GM11168 (cell line): ENCODE results near the gene PPP1R26.

Experiments
- in situ Hi-C: fragments of 300-500 bp; cut with MboI; formaldehyde crosslinking; loops from one replicate; pipeline ENCODE4 v1.12.0; 2022; ENCODE audit warnings: low sequenced_read_pairs; ENCODE audit not compliant: unreplicated experiment

Gene PPP1R26

DNA sequence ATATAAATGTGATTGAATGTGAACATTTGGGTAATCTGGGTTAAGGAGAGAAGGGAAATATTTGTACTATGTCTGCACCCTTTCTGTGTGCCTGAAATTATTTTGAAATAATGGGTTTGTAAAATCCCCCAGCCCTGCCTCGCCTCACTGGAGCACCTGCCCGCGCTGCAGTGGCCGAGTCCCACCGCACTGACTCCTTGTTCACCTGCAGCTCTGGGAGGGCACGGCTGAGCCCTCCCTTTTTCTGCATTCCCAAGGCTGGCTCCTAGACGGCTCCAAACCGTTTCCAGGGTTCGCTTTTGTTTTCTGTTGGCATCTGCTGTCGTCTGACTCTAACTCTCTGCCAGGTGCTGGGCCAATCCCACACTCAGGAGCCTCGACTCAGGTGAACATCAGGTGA is 17.6 kb upstream of the PPP1R26 start:
- in situ Hi-C loops, result no loop called here

DNA sequence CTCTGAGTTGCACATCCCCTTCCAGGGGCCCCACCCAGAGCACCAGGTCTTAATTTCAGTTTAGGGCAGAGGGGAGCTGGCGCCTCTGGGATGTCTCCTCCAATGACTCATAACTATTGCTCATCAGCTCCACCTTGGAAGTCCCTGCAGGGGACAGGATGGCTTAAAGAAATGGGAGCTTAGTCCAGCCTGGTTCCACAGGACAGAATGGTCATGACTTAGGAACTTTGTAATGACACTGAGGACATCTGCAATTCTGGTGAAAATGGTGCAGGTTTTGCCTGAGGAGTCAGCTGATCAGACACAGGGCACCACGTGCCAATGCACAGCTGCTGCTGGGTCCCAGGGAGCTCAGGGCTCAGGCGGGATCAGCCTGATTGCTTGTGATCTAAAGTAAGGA is 16.4 kb upstream of the PPP1R26 start:
- in situ Hi-C loops, result no loop called here

DNA sequence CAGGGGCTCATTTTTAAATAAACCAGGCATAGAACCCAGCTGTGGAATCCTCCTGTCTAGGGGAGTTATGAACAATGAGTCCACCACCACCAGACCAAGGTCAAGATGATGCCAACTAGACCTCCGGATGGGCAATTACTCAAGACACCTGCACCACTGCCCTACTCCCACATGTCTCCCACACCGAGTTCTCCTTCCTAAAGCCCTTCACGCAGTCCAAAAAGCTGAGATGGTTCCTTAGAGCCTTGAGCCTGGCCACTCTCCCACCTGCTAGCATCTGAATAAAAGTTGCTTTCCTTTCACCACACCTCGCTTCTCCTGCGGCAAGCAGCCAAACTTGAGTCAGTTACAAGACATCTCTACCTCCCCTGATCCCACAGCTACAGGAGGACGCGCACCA is 15.4 kb upstream of the PPP1R26 start:
- in situ Hi-C loops, result no loop called here

DNA sequence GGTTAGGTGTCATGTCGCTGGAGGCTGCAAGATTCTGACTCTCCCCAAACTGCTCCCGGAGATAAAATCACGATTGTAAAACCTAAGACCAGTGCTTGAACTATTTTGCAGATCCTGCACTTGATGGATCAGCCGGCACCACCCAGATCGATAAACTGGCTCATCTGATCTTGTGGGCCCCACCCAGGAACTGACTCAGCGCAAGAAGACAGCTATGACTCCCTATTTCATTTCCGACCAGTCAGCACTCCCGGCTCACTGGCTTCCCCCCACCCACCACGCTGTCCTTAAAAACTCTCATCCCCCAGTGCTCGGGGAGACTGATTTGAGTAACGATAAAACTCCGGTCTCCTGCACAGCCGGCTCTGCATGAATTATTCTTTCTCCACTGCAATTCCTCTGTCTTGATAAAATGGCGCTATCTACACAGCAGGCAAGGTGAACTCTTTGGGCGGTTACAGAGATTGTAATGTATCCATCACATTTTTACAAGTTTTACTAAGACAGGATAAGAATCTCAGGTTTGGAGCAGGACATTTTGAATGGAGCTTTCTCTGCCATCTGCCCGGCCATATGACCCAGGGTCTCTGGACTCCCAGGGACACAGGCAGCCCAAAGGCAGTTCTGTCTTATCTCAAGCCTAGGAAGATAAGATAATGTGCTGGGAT is 10.6 kb upstream of the PPP1R26 start:
- in situ Hi-C loops, result no loop called here

DNA sequence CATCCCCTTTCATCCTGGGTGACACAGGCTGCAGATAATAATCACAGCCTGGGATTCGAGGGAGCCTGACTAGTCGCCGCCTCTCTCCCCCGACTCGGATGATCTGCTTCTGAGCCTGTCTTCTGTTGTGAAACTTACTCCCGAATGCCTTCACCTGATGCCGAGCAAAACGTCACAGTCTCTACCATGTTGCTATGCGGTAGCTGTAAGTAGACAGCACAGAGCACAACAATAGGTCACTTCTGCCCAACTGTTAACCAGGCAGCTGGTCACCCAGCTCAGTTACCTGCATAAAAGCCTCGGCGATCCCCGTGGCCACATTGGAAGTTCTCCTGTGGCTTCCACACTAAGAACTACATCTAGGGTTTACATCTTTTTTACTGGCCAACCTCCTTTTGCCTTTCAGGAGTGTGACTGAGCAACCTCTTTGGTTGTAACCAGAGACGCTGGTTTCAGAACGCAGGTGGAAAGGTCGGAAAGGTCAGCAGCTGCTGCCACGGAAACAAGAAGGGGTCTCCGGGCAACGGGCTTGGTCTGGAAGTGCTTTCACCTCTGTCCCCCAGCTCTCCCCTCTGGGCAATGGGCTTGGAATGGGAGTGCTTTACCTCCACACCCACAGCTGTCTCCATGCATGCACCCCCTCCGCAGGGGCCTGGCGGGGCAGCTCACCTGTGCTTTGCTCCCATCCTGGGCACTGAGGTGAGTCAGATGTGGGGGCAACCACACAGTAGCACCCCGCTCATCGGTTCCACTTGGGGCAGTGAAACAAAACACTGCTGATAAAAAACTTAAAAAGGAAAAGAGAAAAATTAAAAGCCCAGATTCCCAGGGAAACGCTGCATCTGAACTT is 7.6 kb upstream of the PPP1R26 start:
- in situ Hi-C loops, result no loop called here

DNA sequence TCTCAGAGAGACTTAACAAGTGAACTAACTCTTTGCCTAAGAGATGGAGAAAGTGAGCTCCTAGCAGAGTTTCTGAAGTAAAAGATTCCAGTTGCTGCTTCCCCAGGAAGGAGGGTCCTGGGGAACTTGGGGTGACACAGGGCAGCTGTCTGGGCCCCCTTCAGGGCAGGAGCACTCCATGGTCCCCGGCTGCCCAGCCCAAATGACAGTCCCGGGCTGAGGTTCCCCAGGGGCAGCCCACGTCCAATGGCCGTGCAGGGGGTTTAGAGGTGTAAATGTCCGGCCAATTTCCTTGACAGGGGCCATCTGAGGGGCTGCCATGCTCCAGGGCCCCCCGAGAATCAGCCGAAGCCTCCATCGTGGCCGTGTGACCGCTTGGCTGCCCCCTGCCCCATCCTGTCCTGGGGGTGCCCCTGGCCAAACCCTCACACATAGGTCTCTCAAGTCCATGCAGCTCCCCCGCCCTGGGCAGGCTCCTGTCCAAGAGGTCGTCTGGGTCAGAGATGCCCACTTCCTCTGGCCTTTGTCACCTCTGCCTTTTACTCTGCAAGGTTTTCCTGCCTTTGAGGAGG is 5.5 kb upstream of the PPP1R26 start:
- in situ Hi-C loops, result no loop called here

DNA sequence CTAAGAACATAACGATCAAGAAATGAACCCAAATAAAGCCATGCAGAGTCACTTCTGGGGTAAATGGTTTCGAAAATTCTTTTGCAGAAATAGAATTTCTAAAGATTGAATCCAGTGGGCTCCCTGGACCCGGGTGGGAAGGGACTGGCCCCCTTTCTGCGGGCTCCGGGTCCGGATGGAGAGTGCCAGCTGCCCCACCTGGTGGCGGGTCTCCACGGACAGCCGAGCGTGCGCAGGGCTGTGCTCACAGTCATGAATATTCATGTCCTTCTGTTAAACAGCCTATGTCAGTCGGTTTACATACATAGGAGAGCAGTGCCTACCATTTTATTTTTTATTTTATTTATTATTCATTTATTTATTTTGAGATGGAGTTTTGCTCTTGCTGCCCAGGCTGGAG is 4.7 kb upstream of the PPP1R26 start:
- in situ Hi-C loops, result no loop called here

DNA sequence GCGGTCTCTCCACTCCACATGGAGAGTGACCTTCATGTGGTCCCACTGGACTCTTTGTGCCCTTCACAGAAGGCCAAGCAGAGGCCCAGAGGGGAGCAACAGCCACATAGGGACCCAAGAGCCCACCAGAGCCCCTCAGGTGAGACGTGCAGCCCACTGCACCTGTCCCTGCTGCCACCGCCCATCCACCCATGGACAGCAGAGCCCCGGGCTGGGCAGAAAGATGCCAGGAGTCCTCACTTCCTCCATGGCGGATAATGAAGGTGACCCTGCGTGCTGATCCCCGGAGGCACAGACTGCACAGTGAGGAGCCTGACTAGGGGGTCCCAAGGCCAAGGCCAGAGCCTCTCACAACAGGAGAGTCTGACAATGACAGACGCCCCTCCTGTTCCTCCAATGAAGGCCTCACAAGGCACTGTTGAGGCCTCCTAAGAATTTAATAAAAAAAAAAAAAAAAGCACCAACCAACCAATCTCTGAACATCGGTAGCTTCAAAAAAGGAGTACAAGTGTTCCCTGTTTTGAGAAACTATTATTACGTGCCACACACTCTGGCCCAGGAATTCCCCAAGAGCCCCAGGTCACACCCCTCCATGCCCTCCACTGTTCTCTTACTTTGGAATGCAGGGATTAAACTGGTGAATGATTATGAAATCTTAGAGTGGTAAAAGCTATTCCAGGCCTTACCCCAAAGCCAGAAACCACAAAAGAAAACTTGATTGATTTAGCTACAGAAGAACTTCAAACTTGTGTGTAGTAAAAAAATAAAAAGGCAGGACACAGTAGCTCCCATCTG is 2.8 kb upstream of the PPP1R26 start:
- in situ Hi-C loops, result no loop called here

DNA sequence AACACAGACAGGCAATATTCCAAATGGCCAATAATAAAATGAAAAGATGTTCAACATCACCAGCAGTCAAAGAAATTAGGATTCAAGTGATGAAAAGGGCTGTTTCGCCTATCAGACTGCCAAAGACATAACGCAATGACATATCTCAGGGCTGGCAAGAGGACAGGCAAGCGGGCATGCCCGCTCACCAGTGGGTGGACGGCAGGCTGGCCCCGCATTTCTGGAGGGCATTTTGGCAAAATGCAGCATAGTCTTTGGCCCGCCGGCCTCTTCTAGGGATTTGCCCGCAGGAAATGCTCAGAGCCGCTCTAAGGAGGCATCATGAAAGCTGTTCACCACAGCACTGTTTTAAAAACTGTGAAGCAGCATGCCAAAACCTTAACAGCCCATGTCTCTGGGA is 1.4 kb upstream of the PPP1R26 start:
- in situ Hi-C loops, result no loop called here

DNA sequence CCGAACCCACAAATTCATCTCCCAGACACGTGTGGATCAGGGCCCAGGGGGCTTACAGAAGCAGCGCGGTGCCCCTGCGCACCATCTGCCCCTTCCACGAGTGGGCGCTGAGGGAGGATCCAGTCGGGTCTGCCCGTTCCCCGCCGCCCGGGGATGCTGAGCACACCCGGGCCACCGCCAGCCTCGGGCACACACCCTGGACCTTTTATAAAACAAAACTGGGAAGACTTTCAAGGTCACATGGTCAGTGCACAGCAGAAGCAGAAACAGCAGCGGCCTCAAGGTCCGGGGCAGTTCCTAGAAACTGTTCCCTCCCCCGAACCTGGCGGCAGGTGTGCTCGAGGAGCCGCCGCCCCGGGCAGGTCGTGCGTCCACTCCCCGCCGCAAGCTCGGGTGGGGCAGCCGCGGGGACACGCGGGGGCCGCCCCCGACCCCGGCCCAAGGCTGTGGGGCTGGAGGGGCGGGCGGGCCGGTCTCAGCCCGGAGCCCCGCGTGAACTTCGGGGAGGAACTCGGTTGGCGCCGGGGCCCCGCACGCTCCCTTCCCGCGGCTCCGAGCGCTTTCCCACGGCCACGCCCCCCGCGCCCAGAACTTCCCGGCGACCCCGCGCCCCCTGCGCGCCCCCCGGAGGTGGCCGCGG is 633 bp upstream of the PPP1R26 start:
- in situ Hi-C loops, result no loop called here

DNA sequence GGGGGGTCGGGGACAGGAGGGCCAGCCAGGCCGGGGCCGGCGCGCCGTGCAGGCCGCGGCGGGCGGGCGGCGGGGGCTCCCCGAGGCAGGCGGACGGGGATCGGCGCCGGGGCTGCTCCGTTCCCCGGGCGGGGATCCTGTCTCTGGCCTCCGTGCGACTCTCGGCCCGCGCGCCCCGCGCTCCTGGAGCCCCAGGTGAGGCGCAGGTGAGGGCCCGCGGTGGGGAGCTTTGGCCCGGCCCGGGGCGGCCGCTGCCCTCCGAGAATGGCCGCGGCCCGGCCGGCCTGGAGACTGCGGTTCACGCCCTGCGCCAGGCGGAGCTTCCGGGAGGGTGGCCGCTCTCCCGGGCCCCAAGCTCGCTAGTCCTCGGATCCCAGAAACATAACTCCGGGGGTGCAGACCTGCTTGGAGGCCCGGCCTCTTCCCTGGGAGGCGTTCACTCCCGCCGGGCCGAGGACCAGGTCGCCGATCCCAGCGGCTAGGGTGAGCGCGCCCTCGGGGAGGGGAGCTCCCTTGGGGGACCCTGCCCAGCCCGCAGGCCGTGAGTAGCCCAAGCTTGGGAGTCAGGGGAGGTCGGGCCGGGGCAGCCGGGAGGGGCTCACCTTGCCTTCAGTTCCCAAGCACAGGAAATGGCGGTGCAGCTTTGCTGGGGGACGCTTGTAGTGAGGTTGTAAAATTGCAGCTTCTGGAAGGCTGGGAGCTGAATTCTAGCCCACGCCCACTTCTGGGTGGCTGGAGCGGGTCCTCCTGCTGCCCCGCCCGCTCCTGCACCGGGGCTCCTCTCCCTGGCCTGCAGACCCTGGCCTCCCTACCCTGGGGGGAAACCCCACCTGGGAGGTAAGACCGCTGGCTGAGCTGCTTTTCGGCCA is 723 bp downstream of the PPP1R26 start:
- in situ Hi-C loops, result no loop called here

DNA sequence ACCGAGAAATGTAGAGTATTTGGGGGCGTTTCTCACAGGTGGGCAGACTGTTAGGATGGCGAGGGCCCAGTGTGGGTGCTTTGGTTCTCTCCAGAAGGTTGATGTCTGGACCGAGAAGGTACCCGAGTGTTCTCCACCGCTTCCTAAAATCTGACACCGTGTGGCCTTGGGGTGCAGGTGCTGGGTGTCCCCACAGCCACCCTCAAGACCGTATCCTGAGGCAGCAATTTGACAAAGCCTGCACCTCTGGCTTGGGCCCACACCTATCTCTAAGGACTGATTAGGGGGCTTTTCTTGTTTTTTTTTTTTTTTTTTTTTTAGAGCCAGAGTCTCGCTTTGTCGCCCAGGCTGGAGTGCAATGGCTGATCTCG is 1.3 kb downstream of the PPP1R26 start:
- in situ Hi-C loops, result no loop called here

DNA sequence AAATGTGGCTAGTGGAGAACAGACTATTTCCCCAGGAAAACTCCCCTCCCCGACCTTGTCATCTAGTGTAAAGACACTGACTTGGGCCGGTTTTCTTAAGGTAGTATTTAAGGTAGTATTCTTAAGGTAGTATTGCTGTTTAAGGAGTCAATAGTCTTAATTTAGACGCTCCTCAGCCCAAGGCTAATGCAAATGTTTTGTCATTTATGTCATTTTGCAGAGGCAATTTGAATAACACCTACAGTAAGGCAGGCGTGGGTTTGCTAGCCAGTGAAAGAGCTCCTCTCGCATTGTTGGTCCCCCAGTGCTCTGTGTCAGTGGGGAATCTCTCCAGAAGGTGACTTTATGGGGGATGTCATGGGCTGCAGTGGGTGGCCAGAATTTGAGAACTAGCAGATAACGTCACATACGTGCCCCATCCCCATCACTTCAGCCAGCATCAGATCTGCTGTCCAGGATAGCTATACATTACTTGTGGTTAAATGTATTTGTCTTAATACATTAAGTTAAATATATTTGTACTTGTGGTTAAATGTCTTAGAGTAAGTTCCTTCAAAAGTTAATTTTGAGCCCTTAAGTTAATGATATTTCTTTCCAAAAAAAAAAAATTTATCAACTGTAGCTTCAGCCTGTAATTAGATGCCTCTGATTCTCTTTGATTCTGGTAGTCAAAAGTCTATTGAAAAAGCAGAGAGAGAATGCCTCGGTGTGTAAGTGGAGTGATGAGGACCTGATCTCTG is 2.6 kb downstream of the PPP1R26 start:
- in situ Hi-C loops, result no loop called here

DNA sequence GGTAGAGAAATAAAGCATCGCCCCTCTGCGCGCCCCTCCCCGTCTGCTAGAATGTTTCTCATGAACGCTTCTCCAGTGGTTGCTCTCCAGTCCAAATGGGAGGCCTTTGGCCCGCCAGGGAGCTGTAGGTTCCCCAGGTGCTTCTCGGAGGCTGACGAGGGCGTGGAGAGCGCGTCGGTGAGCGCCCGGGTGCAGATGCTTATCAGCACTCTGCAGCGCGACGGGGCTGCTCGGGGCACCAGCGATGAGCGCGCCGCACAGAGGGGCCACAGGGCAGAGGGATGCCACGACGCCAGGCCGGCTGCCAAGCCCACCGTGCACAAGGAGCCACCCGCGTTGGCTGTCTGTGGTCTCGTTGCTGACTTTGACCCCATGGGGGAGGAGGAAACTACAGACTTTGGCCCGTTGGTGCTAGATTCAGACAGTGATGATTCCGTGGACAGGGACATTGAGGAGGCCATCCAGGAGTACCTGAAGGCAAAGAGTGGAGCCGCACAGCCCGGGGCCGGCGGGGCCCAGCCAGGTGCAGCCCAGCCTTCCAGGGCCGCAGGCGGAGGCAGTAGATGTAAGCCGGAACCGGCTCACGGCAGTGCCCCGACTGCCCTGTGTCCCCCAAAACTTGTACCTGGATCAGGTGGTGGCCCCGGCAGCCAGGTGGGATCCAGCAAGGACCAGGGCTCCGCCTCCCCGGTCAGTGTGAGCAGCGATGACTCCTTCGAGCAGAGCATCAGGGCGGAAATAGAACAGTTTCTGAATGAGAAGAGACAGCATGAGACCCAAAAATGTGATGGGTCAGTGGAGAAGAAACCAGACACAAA is 5.1 kb downstream of the PPP1R26 start:
- in situ Hi-C loops, result no loop called here

DNA sequence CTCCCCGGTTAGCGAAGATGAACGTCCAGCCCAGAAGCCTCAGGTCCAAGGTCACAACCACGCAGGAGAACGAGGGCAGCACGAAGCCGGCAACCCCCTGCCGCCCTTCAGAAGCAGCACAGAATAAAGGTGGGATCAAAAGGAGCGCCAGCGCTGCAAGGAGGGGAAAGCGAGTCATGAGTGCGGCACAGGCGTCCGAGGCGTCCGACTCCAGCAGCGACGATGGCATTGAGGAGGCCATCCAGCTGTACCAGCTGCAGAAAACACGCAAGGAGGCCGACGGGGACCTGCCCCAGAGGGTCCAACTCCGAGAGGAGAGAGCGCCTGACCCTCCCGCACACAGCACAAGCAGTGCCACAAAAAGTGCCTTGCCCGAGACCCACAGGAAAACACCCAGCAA is 5.8 kb downstream of the PPP1R26 start:
- in situ Hi-C loops, result no loop called here

DNA sequence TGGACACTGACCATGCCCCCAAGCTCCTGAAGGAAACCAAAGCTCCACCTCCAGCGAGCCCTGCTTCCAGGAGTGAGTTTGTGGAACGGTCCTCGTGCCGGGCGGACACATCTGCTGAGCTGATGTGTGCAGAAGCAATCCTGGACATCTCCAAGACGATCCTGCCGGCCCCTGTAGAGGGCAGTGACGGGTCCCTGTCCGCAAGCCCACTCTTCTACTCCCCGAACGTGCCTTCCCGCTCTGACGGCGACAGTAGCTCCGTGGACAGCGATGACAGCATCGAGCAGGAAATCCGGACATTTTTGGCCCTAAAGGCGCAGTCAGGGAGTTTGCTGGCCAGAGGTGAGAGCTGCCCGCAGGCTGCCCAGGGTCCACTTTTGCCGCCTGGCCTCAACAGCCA is 6.2 kb downstream of the PPP1R26 start:
- in situ Hi-C loops, result no loop called here

DNA sequence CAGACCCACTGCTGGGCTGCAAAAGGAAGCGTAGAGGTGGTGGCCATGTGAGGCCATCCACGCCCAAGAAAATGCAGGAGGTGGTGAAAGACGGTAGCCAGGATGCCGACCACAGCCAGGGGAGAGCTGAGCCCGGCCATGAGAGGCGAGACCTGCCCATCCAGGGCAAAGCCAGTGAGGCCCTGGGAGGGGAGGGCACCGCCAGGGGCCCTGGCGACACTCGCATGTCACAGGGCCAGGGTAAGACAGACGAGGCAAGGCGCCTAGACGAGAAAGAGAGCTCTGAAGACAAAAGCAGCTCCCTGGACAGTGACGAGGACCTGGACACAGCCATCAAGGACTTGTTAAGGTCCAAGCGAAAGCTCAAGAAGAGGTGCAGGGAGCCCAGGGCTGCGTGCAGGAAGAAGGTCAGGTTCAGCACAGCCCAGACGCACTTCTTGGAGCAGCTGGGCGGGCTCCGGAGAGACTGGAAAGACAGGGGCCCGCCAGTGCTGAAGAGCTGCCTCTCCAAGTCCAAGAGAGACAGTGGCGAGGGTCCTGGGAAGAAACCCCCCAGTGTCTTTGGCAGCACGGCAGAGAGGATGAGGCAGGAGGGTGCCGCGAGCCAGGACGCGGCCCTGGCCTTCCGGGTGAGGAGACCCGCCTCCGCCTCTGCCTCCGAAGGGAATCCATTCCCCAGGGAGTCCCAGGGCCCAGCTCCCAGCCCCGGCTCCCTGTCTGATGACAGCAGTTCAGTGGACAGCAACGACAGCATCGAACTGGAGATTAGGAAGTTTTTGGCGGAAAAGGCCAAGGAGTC is 6.9 kb downstream of the PPP1R26 start:
- in situ Hi-C loops, result no loop called here
